WI38 (cell line): Measurements from ENCODE around the gene SMPD3.

ENCODE experiments used
- H3K4me3 ChIP-seq: 2 replicates; pipeline ENCODE4 v1.5.1; 2011; ENCODE audit warnings: low read depth, mild to moderate bottlenecking, control low read depth, low read length
- CTCF ChIP-seq: IDR thresholded peaks from 2 replicates; pipeline ENCODE4 v1.5.1; 2012; ENCODE audit warnings: low read depth, mild to moderate bottlenecking, control low read depth, low read length

SMPD3 gene

GRCh38 chr16:68403704-68404103 lies 44.6 kb downstream of the SMPD3 start:
- H3K4me3 ChIP-seq = no peak overlapping the region
- TF ChIP-seq CTCF = no peak

GRCh38 chr16:68403177-68403576 lies 45.1 kb downstream of the SMPD3 start:
- TF ChIP-seq CTCF = no peak
- H3K4me3 ChIP-seq = no peak overlapping the region

- no peak for TF ChIP-seq CTCF
- H3K4me3 ChIP-seq = no peak overlapping the region
These were observed 45.6 kb downstream of the SMPD3 start for GRCh38 chr16:68402748-68403040.

- H3K4me3 ChIP-seq = no peak overlapping the region
- TF ChIP-seq CTCF = no peak
These were observed 46.2 kb downstream of the SMPD3 start for GRCh38 chr16:68401871-68402747.

- TF ChIP-seq CTCF = no peak
- no peak overlapping the region for H3K4me3 ChIP-seq
These were observed 47.3 kb downstream of the SMPD3 start for GRCh38 chr16:68400924-68401460.

GRCh38 chr16:68400083-68400923 lies 48.0 kb downstream of the SMPD3 start:
- TF ChIP-seq CTCF = no peak
- no peak overlapping the region for H3K4me3 ChIP-seq

GRCh38 chr16:68399456-68399855 lies 48.9 kb downstream of the SMPD3 start:
- H3K4me3 ChIP-seq = no peak overlapping the region
- no peak for TF ChIP-seq CTCF
